GM12801 (cell line): ENCODE measurements around the gene SLC44A2.

ENCODE experiments used
- CTCF ChIP-seq: IDR thresholded peaks from one replicate; pipeline ENCODE4 v1.5.1; 2011; ENCODE audit warnings: control low read depth; ENCODE audit not compliant: insufficient read length; ENCODE audit errors: extremely low read depth

The SLC44A2 gene

DNA sequence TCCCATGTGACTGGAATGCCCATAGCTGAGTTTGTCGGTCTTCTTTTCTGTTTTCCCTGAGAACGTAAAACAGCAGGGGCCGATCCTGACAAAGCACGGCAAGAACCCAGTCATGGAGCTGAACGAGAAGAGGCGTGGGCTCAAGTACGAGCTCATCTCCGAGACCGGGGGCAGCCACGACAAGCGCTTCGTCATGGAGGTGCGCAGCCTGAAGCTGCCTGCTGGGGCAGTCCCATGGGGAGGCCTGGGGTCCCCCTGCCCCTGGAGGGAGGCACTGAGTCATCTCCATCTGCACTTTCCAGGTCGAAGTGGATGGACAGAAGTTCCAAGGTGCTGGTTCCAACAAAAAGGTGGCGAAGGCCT lies 57.7 kb downstream of the SLC44A2 start:
- TF ChIP-seq CTCF, result no peak

GRCh38 chr19:10683582-10683981 lies 58.2 kb downstream of the SLC44A2 start:
- no peak for TF ChIP-seq CTCF

DNA sequence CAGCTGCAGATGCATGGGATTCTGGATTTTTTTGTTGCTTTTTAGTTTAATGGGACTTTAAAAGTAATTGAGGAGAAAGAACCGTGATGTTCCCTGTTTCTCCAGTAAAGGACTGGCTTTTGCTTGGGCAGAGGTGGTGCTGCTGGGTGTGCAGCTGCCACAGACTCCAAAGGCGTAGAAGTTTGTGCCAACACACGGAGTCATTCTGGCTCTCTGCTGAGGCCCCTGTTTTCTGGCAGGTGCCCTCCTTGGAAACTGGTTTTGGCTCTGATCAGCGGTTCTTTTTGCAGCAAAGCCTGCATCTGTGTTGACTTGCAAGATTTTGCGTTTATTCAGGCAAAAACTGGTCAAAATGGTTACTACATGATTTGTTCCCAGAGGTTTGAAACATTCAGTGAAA lies 59.9 kb downstream of the SLC44A2 start:
- TF ChIP-seq CTCF, result no peak

DNA sequence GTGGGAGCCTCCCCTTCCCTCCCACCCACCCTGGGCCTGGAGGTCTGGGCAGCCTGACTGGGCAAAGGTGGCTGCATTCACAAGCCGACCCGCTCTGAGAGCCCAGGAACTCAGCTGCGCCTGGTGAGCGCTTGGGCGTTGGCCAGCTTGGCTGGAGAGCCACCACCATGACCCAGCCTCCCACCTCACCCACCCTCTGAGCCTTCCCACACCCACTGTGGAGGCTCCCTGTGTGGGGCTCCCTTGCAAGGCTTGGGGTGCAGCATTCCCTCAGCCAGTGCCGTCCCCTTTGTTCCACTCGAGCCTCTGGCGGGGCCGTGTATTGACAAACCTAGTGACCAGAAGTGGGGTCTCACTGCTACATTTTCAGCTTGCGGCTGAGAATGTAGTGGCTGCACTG lies 60.8 kb downstream of the SLC44A2 start:
- no peak for TF ChIP-seq CTCF

- no peak for TF ChIP-seq CTCF
Measured at GRCh38 chr19:10686661-10687517, 61.5 kb downstream of the SLC44A2 start.

GRCh38 chr19:10687518-10688288 lies 62.4 kb downstream of the SLC44A2 start:
- no peak for TF ChIP-seq CTCF

GRCh38 chr19:10688545-10689280 lies 63.4 kb downstream of the SLC44A2 start:
- TF ChIP-seq CTCF, result no peak
